ENCODE measurements around the gene DOCK4.

DOCK4 gene

DNA sequence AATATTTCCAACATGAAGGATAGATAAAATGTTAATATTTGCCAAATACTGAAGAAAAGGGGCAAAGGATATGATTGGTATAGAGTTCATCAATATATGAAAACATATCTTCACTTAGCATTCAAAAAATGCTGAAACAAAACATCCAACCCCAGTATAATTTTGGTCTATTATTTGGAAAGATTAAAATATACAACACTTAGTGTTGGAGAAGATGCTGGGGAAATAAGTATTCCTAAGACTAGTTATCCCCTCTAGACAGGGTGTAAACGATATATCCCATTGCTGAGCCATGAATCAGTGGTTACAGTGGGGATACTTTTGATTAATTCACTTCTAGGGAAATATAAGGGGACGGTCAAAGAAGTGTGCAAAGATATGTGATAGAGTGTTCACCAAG is 456.6 kb downstream of the DOCK4 start:
- H3K27ac Mint-ChIP-seq = no peak overlapping the region
- no peak for DNase-seq
- no peak overlapping the region for H3K4me3 Mint-ChIP-seq
- CTCF ChIA-PET = interaction anchor here (1.1 to 1.7 kb wide), 2 partner anchors 8 to 651 kb away, joined by 3 read pairs; no protein-coding TSS in a partner anchor
- H3K9me3 Mint-ChIP-seq = no peaks in the 10 kb centered on the region
- no peaks in the 10 kb centered on the region for H3K27me3 Mint-ChIP-seq
- H3K4me1 Mint-ChIP-seq = no peaks in the 10 kb centered on the region
- no peaks in the 10 kb centered on the region for H3K36me3 Mint-ChIP-seq

DNA sequence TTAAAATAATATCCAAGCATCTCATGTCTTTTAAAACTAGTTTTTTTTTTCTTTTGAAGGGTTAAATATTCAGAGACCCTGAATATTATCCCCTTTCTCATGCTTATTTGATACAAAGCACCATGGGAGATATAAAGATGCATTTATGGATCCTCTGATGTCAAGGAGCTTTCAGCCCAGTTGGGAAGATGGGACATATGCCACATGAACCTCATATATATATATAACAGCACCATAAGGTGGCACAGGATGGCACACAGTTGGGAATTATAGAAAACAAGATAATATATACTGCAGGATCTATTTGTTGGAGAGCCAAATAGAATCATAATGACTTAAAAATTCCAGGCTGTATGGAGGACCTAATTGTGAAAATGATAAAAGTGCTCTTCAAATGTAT is 458.5 kb downstream of the DOCK4 start:
- H3K4me1 Mint-ChIP-seq = no peaks in the 10 kb centered on the region
- no peak overlapping the region for H3K4me3 Mint-ChIP-seq
- DNase-seq = no peak
- H3K27ac Mint-ChIP-seq = no peak overlapping the region
- H3K27me3 Mint-ChIP-seq = peaks cover 6% of the 10 kb centered on the region
- no peaks in the 10 kb centered on the region for H3K36me3 Mint-ChIP-seq
- CTCF ChIA-PET = interaction anchor here (0.7 kb wide), 1 partner anchor 1398 kb away, joined by 3 read pairs; no protein-coding TSS in a partner anchor
- H3K9me3 Mint-ChIP-seq = no peaks in the 10 kb centered on the region

DNA sequence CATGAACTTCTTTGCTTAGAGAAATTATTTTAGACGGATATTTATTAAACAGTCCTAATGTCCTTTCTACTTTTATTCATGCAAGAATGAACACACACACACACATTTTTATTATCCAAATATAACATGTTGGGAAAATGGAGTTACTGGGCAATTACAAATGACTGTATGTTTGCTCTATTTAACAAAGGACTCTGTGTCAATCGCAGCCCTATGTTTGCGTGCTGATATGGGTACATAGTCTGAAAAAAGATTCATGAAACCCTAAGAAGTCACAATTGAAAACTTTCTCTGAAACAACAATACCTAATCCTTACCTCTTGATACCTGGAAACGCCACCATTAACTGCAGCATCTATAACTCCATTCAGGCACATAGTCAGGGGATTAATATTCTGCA is 459.2 kb downstream of the DOCK4 start:
- H3K4me1 Mint-ChIP-seq = no peaks in the 10 kb centered on the region
- CTCF ChIA-PET = no interaction called here
- H3K36me3 Mint-ChIP-seq = no peaks in the 10 kb centered on the region

DNA sequence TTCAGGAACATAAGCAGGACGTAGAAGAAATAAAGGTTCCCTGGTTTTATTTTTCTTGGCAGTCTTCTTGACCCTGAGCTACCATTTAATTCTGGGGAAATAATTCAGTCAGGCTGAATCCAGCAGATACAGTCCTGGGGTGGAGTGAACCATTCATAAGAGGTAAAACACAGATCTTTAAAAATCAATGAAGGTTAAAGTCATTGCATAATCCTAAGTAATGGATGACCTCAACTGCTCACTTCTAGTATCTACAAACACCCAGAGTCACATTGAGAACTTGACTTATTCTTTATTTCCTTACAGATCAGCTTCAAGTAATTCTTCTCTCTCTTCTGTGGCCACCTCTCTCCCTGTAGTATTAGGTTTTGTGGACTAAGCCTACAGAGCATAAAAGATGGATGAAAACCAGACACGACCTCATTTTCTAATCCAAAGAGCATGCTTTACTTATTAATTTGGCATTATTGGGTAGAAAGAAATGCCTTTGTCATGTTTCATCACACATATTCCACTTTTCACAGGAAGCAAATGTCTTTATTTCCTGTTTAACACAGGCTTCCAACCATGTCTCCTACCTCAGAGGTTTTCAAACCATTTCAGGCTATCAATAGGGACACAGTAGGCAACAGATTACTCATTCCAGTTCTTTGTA is 461.6 kb downstream of the DOCK4 start:
- no peak overlapping the region for H3K4me3 Mint-ChIP-seq
- H3K36me3 Mint-ChIP-seq = no peaks in the 10 kb centered on the region
- no peaks in the 10 kb centered on the region for H3K4me1 Mint-ChIP-seq
- H3K27me3 Mint-ChIP-seq = peaks cover 6% of the 10 kb centered on the region
- H3K9me3 Mint-ChIP-seq = no peaks in the 10 kb centered on the region
- DNase-seq = no peak
- no peak overlapping the region for H3K27ac Mint-ChIP-seq
- CTCF ChIA-PET = interaction anchor here (1.9 kb wide), 1 partner anchor 8 kb away, joined by 7 read pairs; no protein-coding TSS in a partner anchor

More for the DNA sequence above, 459.2 kb downstream of the DOCK4 start:
- no peak for DNase-seq
- Mint-ChIP-seq H3K9me3 (no peaks in the 10 kb centered on the region), H3K27me3 (peaks cover 6% of the 10 kb centered on the region), H3K27ac (no peak overlapping the region), H3K4me3 (no peak overlapping the region)

DNA sequence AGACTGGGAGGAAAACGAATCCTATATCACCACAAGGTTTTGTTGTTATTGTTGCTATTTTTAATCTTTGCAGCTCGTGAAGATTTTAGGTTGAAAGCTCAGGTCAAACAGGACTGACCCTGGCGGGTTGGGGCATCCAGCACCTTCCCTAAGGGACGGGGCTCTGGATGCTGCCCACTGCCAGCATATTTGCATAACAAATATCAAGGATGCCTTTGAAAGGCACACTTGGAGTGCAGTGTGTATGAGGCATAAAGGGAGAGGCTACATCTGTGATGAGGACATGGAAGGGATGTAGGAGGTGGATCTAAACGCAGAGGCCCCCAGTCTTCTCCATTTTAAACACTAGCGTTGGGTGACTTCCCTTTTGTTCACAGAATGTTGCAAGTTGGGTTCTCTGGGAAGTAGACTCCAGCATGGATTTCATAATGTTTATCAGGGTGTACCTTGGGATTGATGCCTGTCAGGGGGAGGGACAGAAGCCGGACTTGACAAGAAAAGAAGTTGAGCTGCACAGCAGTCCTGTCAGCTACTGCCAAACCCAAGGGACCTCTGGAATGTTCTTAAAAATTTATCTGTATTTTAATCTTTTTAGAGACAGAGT is 462.9 kb downstream of the DOCK4 start:
- Mint-ChIP-seq H3K27me3 (peaks cover 10% of the 10 kb centered on the region), H3K4me1 (no peaks in the 10 kb centered on the region), H3K4me3 (no peak overlapping the region), H3K9me3 (no peaks in the 10 kb centered on the region), H3K27ac (no peak overlapping the region), H3K36me3 (no peaks in the 10 kb centered on the region)
- DNase-seq = no peak
- CTCF ChIA-PET = interaction anchor here (0.7 to 1.9 kb wide), 4 partner anchors 10 to 753 kb away, joined by 3 to 7 read pairs (median 4); no protein-coding TSS in a partner anchor

DNA sequence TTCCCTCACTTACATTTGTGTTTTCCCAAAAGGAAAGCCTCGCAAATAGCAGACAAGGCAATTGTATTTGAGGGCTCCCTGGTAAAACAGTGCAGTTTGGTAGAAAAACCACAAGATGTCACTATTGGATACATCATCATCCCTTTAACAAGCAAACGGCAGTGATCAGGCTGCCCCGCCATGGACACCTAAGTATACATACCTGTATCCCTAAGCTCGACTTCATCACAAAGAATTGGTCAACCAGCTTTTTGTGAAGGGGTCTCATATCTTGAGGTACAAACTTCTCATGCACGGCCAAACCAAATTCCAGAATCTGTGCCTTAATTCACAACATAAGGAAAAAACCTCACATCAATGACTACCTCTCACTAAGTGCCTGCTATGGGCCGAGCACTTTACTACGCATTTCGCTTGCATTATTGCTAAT is 464.4 kb downstream of the DOCK4 start:
- Mint-ChIP-seq H3K27ac (no peak overlapping the region), H3K4me1 (no peaks in the 10 kb centered on the region), H3K27me3 (peaks cover 10% of the 10 kb centered on the region), H3K36me3 (no peaks in the 10 kb centered on the region), H3K9me3 (no peaks in the 10 kb centered on the region), H3K4me3 (no peak overlapping the region)
- DNase-seq = peak; percentile 49
- CTCF ChIA-PET = interaction anchor here (0.7 to 1.9 kb wide), 6 partner anchors 9 to 755 kb away, joined by 3 to 9 read pairs (median 4); no protein-coding TSS in a partner anchor

DNA sequence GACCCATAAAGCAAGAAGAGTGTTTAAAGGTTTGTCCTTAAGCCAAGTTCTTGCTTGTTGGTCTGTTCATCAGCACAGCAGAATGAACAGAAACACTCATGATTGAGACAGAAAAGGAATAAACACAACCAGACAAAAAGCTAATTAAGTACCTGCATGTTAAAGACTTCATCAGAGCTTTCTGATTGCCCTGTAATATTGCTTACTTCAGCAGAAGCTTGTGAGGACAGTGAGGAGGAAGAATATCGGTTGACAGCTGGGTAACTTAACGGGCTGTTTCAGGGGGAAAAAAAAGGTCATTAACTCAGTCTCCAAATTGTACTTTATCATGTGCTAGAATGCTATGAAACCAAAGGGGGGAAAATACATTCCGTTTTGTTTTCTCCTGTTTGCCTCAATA is 465.3 kb downstream of the DOCK4 start:
- H3K9me3 Mint-ChIP-seq = no peaks in the 10 kb centered on the region
- H3K27ac Mint-ChIP-seq = no peak overlapping the region
- CTCF ChIA-PET = interaction anchor here (0.5 to 1.9 kb wide), 6 partner anchors 13 to 1371 kb away, joined by 3 to 9 read pairs (median 3); no protein-coding TSS in a partner anchor

DNA sequence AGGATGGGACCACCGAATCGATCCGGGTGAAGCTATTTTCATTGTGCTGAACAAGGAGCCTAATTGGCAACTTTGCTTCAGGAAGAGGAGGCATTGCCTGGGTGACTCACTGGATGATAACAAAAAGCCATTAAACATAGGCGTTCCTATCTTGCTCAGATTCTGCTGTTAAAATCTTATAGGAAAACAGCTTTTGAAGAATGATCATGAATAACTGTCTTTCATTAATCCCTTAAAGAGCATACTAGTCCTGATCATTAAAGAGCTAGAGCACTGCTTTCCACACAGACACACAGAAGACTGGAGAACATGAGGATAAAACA is 469.7 kb downstream of the DOCK4 start:
- Mint-ChIP-seq H3K27ac (no peak overlapping the region), H3K4me3 (no peak overlapping the region), H3K27me3 (peaks cover 4% of the 10 kb centered on the region), H3K4me1 (no peaks in the 10 kb centered on the region), H3K9me3 (no peaks in the 10 kb centered on the region), H3K36me3 (no peaks in the 10 kb centered on the region)
- CTCF ChIA-PET = interaction anchor here (0.8 kb wide), 1 partner anchor 797 kb away, joined by 4 read pairs; no protein-coding TSS in a partner anchor
- DNase-seq = no peak

More for the DNA sequence above, 465.3 kb downstream of the DOCK4 start:
- no peaks in the 10 kb centered on the region for H3K4me1 Mint-ChIP-seq
- no peak overlapping the region for H3K4me3 Mint-ChIP-seq
- no peaks in the 10 kb centered on the region for H3K36me3 Mint-ChIP-seq
- no peak for DNase-seq
- H3K27me3 Mint-ChIP-seq = peaks cover 10% of the 10 kb centered on the region

DNA sequence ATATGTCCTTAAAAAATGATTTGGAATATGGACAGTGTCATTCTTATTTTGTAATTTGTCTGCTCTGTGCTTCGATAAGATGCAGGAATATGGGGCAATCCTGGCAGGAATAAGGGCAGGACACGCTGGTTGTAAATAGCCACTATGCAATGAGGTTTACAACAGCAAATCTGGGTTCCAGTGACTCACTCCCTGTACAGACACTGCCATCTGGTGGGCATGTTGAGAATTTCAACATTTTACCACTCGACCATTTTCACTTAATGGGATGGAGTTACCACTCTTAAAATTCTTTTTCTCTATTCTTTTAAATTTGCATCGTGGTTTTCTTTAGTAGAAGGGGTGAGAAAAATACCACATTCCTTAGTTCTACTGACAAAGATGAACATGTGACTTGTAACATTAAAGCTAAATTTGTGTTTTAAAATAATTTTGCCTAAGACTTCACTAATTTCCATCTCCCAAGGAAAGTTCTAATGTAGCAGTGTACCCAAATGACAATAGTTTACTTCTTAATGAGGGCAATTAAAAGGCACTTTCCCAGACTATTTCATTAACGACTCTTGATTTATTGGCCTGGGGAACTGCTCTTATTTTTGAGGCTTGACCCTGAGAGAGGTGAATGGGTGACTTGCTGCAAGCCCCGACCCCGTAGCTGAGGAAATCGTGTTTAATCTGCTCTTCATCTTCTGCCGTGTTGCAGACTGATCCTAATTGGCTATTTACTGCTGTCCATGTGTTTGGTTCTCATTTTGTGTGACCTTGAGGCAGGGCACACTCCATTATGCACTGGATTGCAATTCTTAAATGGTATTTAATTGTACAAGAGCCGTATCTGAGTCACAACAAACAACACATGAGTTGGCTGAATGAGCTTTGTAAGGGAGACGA is 470.3 kb downstream of the DOCK4 start:
- H3K27ac Mint-ChIP-seq = no peak overlapping the region
- H3K36me3 Mint-ChIP-seq = no peaks in the 10 kb centered on the region
- peak; percentile 59 for DNase-seq
- no peak overlapping the region for H3K4me3 Mint-ChIP-seq
- H3K27me3 Mint-ChIP-seq = peaks cover 4% of the 10 kb centered on the region
- no peaks in the 10 kb centered on the region for H3K9me3 Mint-ChIP-seq
- no peaks in the 10 kb centered on the region for H3K4me1 Mint-ChIP-seq
- CTCF ChIA-PET = interaction anchor here (0.8 kb wide), 1 partner anchor 797 kb away, joined by 4 read pairs; no protein-coding TSS in a partner anchor

DNA sequence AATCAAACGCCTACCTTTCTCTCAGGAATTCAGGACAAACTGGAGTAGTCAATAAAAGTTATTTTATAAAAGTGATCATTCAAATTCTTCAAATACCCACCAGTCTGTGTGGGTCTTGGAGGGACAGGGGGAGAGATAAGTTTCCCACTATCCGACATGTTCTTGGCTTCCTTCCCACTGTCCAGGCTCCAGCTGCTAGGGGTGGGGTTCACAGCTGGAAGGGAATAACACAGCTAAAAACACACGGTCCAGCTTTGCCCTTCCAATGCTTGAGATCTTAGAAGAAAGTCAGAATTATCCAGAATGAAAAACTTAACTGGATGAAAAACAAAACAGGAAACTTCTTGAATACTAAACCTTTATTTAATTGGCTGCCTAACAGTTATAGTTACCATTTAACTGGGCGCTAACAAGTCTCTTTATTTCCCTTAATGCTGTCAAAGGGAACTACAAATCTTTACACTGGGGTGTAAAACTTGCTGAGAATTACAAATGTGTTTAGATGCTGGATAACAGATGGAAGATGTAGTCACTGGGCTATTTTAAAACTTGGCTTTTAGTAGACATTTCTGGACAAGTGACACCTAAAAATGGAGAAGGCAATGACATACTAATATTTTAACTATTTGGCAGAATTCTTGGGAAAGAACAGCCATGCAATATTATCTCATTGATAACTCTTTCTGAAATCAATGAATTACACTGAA is 471.1 kb downstream of the DOCK4 start:
- Mint-ChIP-seq H3K9me3 (no peaks in the 10 kb centered on the region), H3K27me3 (peaks cover 4% of the 10 kb centered on the region), H3K36me3 (no peaks in the 10 kb centered on the region), H3K27ac (no peak overlapping the region), H3K4me1 (no peaks in the 10 kb centered on the region), H3K4me3 (no peak overlapping the region)
- DNase-seq = no peak
- CTCF ChIA-PET = interaction anchor here (0.8 kb wide), 1 partner anchor 637 kb away, joined by 3 read pairs; no protein-coding TSS in a partner anchor

DNA sequence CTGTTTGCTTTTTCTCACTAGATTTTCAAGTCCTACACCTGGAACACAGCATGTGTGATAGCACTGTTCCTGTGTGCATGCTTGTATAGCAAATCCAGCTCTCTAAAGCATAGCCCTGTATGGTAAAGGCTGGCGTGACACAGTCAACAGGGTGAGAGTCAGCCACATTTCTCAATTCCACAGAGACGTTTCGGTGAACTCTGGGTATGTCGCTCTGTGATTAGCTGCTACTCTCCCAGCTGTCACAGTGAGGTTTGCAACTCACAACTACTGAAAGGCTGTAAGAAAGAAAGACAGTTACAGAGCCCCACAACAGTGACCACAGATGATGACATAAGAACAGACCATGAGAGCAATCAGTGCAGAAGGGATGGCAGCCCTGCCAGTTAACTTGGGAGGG is 473.3 kb downstream of the DOCK4 start:
- no peak for DNase-seq
- CTCF ChIA-PET = interaction anchor here (1.9 kb wide), 1 partner anchor 634 kb away, joined by 7 read pairs; no protein-coding TSS in a partner anchor
- no peak overlapping the region for H3K27ac Mint-ChIP-seq
- H3K4me1 Mint-ChIP-seq = no peaks in the 10 kb centered on the region
- H3K9me3 Mint-ChIP-seq = no peaks in the 10 kb centered on the region
- no peaks in the 10 kb centered on the region for H3K36me3 Mint-ChIP-seq
- H3K27me3 Mint-ChIP-seq = peaks cover 6% of the 10 kb centered on the region
- no peak overlapping the region for H3K4me3 Mint-ChIP-seq

DNA sequence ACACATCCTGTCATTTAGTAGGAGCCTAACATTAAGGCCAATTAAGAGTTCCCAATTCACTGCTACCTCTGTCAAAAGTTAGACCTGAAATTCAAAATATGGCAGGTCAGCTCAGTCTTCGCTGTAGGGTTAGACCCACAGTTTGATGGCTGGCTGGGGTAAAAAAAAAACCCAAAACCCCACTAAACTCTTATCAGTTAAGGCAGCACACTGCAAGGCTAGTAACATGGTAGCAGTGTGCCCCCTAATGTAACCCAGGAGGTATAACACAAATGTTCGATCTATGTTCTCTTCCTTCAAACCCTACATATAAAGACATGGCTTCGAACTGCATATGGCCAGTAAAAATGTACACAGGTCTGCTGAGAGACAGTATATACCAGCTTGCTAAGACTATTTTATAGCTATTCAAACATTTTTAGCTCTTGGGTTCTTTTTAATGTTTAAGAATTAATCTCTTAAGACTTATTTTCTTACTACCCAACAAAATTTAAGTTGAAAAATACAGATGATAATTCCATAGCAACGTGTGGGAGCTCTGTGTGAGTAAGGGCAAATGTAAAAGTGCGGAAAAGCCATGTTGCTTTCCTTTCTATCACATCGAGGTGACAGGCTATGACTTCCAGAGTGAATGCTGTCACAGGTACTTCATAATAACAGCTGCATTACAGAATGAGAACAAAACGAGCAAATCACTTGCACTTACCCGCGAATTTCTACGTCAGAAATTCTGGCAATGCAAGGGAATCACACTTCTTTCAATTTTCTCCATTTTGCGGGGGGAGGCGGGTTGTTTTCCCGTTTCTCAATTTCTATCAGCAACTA is 475.5 kb downstream of the DOCK4 start:
- Mint-ChIP-seq H3K4me1 (no peaks in the 10 kb centered on the region), H3K27ac (no peak overlapping the region), H3K27me3 (peaks cover 6% of the 10 kb centered on the region), H3K9me3 (no peaks in the 10 kb centered on the region), H3K36me3 (no peaks in the 10 kb centered on the region), H3K4me3 (no peak overlapping the region)
- CTCF ChIA-PET = no interaction called here
- no peak for DNase-seq

DNA sequence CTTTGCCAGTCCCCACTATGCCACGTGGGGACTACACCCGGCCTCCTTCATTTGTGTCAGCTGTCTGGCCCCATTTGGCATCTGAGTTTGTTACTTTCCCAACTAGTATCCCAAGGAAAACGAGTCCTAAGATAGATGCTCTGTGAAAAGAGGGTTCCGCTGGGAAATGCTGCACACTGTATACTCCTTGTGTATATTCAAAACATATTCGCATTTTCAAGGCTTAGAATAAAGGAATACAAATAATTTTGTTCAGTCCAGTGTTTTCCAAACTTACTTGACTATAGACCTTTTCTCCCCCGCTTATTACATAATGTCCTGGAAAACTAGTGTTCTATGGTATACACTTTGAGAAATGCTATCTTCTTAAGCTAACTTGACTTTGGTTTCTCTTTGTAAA is 476.1 kb downstream of the DOCK4 start:
- Mint-ChIP-seq H3K27ac (no peak overlapping the region), H3K9me3 (no peaks in the 10 kb centered on the region), H3K4me3 (no peak overlapping the region), H3K27me3 (peaks cover 6% of the 10 kb centered on the region), H3K4me1 (no peaks in the 10 kb centered on the region), H3K36me3 (no peaks in the 10 kb centered on the region)
- no peak for DNase-seq
- CTCF ChIA-PET = interaction anchor here (0.6 kb wide), 1 partner anchor 169 kb away, joined by 3 read pairs; no protein-coding TSS in a partner anchor

Measured in activated naive CD4-positive, alpha-beta T cell treated with anti-CD3 and anti-CD28 coated beads, Interleukin-2, amount 10 ng/mL, durations not matched to agents 7 days and 5 days (primary cell).